Endodermal cell (in vitro differentiated cells): ENCODE results near the gene ERAL1. TPM values are rescaled to one million over a fixed set of nuclear protein-coding genes. Genes with fewer than 3 reads are reported as not detected.

Experiments
- DNase-seq: peaks from one replicate; pipeline ENCODE4 v3.0.0-alpha.2; 2017
- H3K27ac ChIP-seq: 2 replicates; pipeline ENCODE4 v1.5.1; 2013; ENCODE audit warnings: mild to moderate bottlenecking, low read depth, low read length, moderate library complexity
- H3K27me3 ChIP-seq: 2 replicates; pipeline ENCODE4 v1.6.1; 2013; ENCODE audit warnings: mild to moderate bottlenecking, low read length, moderate library complexity; ENCODE audit not compliant: insufficient read depth, control insufficient read depth, poor library complexity, severe bottlenecking
- H3K36me3 ChIP-seq: 2 replicates; pipeline ENCODE4 v1.7.0; 2013; ENCODE audit warnings: mild to moderate bottlenecking, low read length, moderate library complexity; ENCODE audit not compliant: control insufficient read depth, insufficient read depth
- H3K4me1 ChIP-seq: one replicate; pipeline ENCODE4 v1.7.0; 2013; ENCODE audit warnings: low read length; ENCODE audit not compliant: control insufficient read depth, insufficient read depth
- H3K4me3 ChIP-seq: 2 replicates; pipeline ENCODE4 v1.5.1; 2013; ENCODE audit warnings: mild to moderate bottlenecking, low read length, moderate library complexity
- H3K9ac ChIP-seq: 2 replicates; pipeline ENCODE4 v1.6.1; 2013; ENCODE audit warnings: mild to moderate bottlenecking, low read length, moderate library complexity; ENCODE audit not compliant: poor library complexity, severe bottlenecking; ENCODE audit errors: extremely low read depth
- H3K9me3 ChIP-seq: 2 replicates; pipeline ENCODE4 v1.6.1; 2013; ENCODE audit warnings: mild to moderate bottlenecking, low read length, moderate library complexity; ENCODE audit not compliant: control insufficient read depth
- H3K27ac Mint-ChIP-seq: 2 replicates; pipeline ENCODE4 v1.8.0; 2020; ENCODE audit warnings: mixed read lengths
- H3K27me3 Mint-ChIP-seq: 2 replicates; pipeline ENCODE4 v1.8.0; 2021; ENCODE audit warnings: mild to moderate bottlenecking, mixed read lengths; ENCODE audit not compliant: insufficient read depth
- H3K36me3 Mint-ChIP-seq: 2 replicates; pipeline ENCODE4 v1.8.0; 2020; ENCODE audit warnings: low read depth, mixed read lengths
- H3K4me1 Mint-ChIP-seq: 2 replicates; pipeline ENCODE4 v1.8.0; 2020; ENCODE audit warnings: mixed read lengths
- H3K4me3 Mint-ChIP-seq: 2 replicates; pipeline ENCODE4 v1.8.0; 2020; ENCODE audit warnings: mild to moderate bottlenecking, moderate library complexity, mixed read lengths
- H3K9me3 Mint-ChIP-seq: 2 replicates; pipeline ENCODE4 v1.8.0; 2020; ENCODE audit warnings: mild to moderate bottlenecking, mixed read lengths
- CTCF ChIP-seq: fragments of 200-600 bp; sonication (generic); conservative IDR thresholded peaks from 2 replicates; pipeline ENCODE4 v1.5.0; 2021; ENCODE audit warnings: antibody characterized with exemption, mild to moderate bottlenecking
- WGBS, 2 experiments: methylation state at CpG; one replicate each; pipeline versions ENCODE4 v1.1.5 to v1.1.7; 2013; ENCODE audit warnings: missing lambda C conversion rate in 2 of 2, mixed read lengths in 1 of 2; ENCODE audit not compliant: insufficient coverage in 1 of 2, insufficient read length in 1 of 2; 5-methylcytosine and 5-hydroxymethylcytosine counted together
- total RNA-seq, 2 donors: library from RNA; stranded (reverse); fragmentation: NEBNext Ultra II Directional in 1 of 2; extraction: Animal tissue kit (Norgen Biotek cat#: 25700) in 1 of 2; gene quantifications; 2 replicates in 1 of 2; 3 replicates in 1 of 2; pipeline ENCODE4 v1.2.1, GENCODE V29; 2021

ERAL1 gene
- total RNA-seq, 2 donors from 2014 or later, result 54.2 to 60.9 TPM

DNA sequence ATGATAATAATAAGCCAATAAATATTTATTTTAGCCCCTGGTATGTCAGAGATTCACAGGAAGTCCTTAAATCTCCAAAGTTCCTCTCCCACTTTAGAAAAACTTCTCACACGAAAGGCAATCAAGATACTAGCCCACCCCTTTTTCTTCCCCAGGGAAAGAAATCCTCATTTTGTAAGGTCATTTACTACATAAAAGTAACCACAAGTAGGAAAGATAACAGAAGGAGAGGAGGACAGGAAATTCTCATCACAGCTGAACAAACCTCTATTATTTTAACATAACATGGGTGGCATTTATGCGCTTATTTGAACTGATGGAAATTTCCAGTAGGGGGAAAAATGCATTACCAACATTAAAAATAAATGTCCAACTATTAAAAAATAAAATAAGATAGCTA, 15.6 kb upstream of the ERAL1 start:
- no peak overlapping the region for H3K4me3 Mint-ChIP-seq
- Histone ChIP-seq H3K27ac (no peak overlapping the region), H3K4me3 (no peak overlapping the region), H3K4me1 (no peaks in the 10 kb centered on the region), H3K27me3 (no peaks in the 10 kb centered on the region), H3K9ac (no peak overlapping the region), H3K9me3 (no peaks in the 10 kb centered on the region), H3K36me3 (peaks cover 7% of the 10 kb centered on the region)
- H3K27ac Mint-ChIP-seq, result peak overlapping the region; percentile 86
- WGBS, 2 experiments, result 100% methylated on average over 1 of the region's 2 CpGs; no CpG with 5 or more reads in 1 of the 2 experiments
- no peak for TF ChIP-seq CTCF
- peaks cover 13% of the 10 kb centered on the region for H3K36me3 Mint-ChIP-seq
- no peak for DNase-seq
- no peaks in the 10 kb centered on the region for H3K27me3 Mint-ChIP-seq
- H3K9me3 Mint-ChIP-seq, result peaks cover 2% of the 10 kb centered on the region
- H3K4me1 Mint-ChIP-seq, result peaks cover 8% of the 10 kb centered on the region

GRCh38 chr17:28841901-28842281, 12.9 kb upstream of the ERAL1 start:
- TF ChIP-seq CTCF, result no peak
- H3K9ac ChIP-seq, result peak overlapping the region; percentile 52

DNA sequence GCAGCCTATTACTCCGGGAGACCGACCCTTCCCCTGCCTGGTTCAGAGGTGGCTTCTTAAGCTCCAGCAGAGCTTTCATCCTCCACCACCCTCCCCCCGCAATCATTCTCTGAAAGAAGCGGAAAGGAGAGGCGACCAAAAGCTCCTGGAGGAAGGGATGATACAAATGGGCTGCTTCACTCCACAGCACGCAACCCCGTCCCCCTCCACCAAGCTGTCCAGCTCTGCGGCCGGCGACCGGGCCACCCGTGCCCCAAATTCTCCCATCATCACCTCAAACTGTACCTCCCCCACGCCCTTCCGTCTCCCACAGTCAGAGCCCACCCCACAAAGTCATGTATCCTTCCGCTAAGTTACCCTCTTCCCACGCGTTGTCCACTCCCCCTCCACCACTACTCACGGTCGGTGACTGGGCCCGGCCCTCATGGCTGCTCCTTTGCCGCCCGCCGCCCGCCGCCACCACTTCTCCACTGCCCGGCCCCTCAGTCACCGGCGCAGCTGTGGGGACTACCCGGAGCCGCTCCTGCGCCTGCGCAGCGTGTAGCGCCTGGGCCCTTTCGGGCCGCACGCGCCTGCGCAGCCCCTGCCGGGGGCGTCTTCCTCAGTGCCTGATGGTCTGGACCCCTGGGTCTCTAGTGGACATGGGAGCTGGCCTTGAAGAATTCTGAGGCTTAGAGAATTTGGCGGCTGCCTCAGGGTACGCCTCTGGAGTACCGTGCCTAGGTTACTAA, 12.4 kb upstream of the ERAL1 start, which contains the start of gene FAM222B:
Gene FAM222B (minus strand): TSS at position 509 of the 731 bp plus-strand sequence. CDS start 76,123 bp downstream, outside the sequence.
- H3K36me3 ChIP-seq, result peaks cover 4% of the 10 kb centered on the region
- H3K9me3 ChIP-seq, result no peaks in the 10 kb centered on the region
- peak within 1 kb of the TSS; percentile 52 for H3K9ac ChIP-seq
- peak within 1 kb of the TSS; percentile 29 for H3K27ac ChIP-seq
- peak; percentile 98 for DNase-seq
- no peaks in the 10 kb centered on the region for H3K27me3 ChIP-seq
- Mint-ChIP-seq H3K27ac (peak within 1 kb of the TSS; percentile 97), H3K36me3 (peaks cover 6% of the 10 kb centered on the region), H3K9me3 (peaks cover 2% of the 10 kb centered on the region), H3K27me3 (no peaks in the 10 kb centered on the region), H3K4me3 (peak within 1 kb of the TSS; percentile 100), H3K4me1 (peaks cover 8% of the 10 kb centered on the region)
- no peaks in the 10 kb centered on the region for H3K4me1 ChIP-seq
- WGBS, 2 experiments, result 0 to 1% methylated on average over 13 to 42 of the region's 44 CpGs
- H3K4me3 ChIP-seq, result peak within 1 kb of the TSS; percentile 88
- no peak for TF ChIP-seq CTCF

More at GRCh38 chr17:28841901-28842281, 12.9 kb upstream of the ERAL1 start:
- H3K36me3 Mint-ChIP-seq, result peaks cover 6% of the 10 kb centered on the region
- Histone ChIP-seq H3K27ac (no peak overlapping the region), H3K36me3 (peaks cover 4% of the 10 kb centered on the region), H3K4me1 (no peaks in the 10 kb centered on the region), H3K4me3 (peak overlapping the region; percentile 88), H3K9me3 (no peaks in the 10 kb centered on the region), H3K27me3 (no peaks in the 10 kb centered on the region)
- peaks cover 2% of the 10 kb centered on the region for H3K9me3 Mint-ChIP-seq
- no peaks in the 10 kb centered on the region for H3K27me3 Mint-ChIP-seq
- peak overlapping the region; percentile 97 for H3K27ac Mint-ChIP-seq
- H3K4me3 Mint-ChIP-seq, result peak overlapping the region; percentile 100
- 19 to 21% methylated on average over 5 to 6 of the region's 6 CpGs for WGBS, 2 experiments
- no peak for DNase-seq
- peaks cover 8% of the 10 kb centered on the region for H3K4me1 Mint-ChIP-seq
